AG04450 (cell line): ENCODE results near the gene ST6GAL1. TPM values are rescaled to one million over a fixed set of nuclear protein-coding genes. Genes with fewer than 3 reads are reported as not detected.

Experiments used
- CTCF ChIA-PET: fragments of 300-600, 350-600 bp; formaldehyde crosslinking; extraction: SDS; loops from one replicate; lab custom pipeline; 2022; ENCODE audit warnings: antibody characterized with exemption, inconsistent platforms; lab: Charles Lee
- POLR2A ChIA-PET: fragments of 350-600 bp; formaldehyde crosslinking; extraction: SDS; loops from one replicate; lab custom pipeline; 2021; ENCODE audit warnings: antibody characterized with exemption, inconsistent platforms; lab: Yijun Ruan, JAX
- DNase-seq: peaks from one replicate; pipeline ENCODE4 v3.0.0-alpha.2; 2011; ENCODE audit warnings: low read depth, low spot score
- H3K27ac ChIP-seq: one replicate; pipeline ENCODE4 v1.5.1; 2012; ENCODE audit warnings: low read depth, low read length, control low read depth
- H3K27me3 ChIP-seq: one replicate; pipeline ENCODE4 v1.6.0; 2012; ENCODE audit warnings: low read length; ENCODE audit not compliant: control insufficient read depth, insufficient read depth
- H3K4me3 ChIP-seq: 2 replicates; pipeline ENCODE4 v1.5.1; 2011; ENCODE audit warnings: mild to moderate bottlenecking, low read depth, low read length, control low read depth
- H3K9me3 ChIP-seq: 2 replicates; pipeline ENCODE4 v1.5.1; 2012; ENCODE audit warnings: low read length; ENCODE audit not compliant: control insufficient read depth, insufficient read depth
- polyA plus RNA-seq: library from polyadenylated mRNA; depleted of rRNA; stranded (reverse); fragments of >200 nt; gene quantifications from 2 replicates; pipeline ENCODE4 v1.2.3, GENCODE V29; 2011
- TF ChIP-seq, protein P1 (sequence below): IDR thresholded peaks from 2 replicates; pipeline ENCODE4 v1.5.1; 2011; ENCODE audit warnings: low read depth, low read length, control low read depth, inconsistent platforms

Gene ST6GAL1
- polyA plus RNA-seq, 1 experiment = 11.8 TPM

DNA sequence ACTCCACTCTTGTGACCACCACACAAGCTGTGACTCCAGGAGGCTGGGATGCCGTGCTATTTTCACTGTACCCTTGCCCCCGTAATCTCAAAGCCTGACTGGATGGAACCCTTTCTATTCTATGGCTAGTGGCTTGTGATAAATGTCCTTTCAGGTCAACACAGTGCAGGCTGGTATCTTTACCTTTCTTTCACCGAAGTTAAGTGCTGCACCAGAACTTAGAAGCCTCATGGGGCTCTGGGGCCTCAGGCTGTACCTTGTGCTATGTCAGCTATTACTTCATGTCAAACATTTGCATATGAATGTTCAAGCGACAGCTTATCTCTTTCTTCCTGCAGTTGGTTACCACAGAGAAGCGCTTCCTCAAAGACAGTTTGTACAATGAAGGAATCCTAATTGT lies 142.2 kb downstream of the ST6GAL1 start:
- CTCF ChIA-PET = interaction anchor here (1.4 kb wide), 1 partner anchor 67 kb away, joined by 3 read pairs; the partner anchor contains the start of gene RPL39L
- TF ChIP-seq, protein P1, sequence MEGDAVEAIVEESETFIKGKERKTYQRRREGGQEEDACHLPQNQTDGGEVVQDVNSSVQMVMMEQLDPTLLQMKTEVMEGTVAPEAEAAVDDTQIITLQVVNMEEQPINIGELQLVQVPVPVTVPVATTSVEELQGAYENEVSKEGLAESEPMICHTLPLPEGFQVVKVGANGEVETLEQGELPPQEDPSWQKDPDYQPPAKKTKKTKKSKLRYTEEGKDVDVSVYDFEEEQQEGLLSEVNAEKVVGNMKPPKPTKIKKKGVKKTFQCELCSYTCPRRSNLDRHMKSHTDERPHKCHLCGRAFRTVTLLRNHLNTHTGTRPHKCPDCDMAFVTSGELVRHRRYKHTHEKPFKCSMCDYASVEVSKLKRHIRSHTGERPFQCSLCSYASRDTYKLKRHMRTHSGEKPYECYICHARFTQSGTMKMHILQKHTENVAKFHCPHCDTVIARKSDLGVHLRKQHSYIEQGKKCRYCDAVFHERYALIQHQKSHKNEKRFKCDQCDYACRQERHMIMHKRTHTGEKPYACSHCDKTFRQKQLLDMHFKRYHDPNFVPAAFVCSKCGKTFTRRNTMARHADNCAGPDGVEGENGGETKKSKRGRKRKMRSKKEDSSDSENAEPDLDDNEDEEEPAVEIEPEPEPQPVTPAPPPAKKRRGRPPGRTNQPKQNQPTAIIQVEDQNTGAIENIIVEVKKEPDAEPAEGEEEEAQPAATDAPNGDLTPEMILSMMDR = no peak

DNA sequence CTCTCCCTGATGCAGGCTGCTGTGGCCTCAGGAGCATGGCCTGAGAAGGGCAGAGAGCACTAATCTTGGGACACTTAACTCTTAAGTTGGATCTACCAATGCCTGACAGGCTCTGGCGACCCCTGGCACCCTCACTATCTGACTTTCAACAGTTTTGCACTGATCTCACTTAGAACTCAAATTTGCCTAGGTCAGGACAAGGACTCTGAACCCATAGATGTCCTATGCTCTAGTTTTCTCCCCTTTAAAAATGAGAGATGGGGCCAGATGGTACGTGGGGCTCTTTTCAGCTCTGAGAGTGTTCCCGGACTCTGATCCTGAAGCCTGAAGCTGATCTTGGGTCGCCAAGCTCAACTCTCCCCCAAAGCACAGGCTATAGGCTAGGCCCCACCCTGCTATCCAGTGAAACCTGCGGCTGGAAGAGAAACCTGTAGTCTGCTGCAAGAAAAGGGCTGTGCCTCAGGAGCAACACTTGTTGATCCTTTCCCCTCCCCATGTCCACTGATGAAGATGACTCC lies 143.3 kb downstream of the ST6GAL1 start:
- ChIA-PET POLR2A (no interaction called here), CTCF (no interaction called here)
- Histone ChIP-seq H3K27me3 (no peaks in the 10 kb centered on the region), H3K4me3 (no peak overlapping the region), H3K27ac (no peak overlapping the region), H3K9me3 (no peaks in the 10 kb centered on the region; the same call in 1 of the 2 replicates)
- TF ChIP-seq, protein P1 = no peak
- DNase-seq = no peak

More for the DNA sequence above, 142.2 kb downstream of the ST6GAL1 start:
- Histone ChIP-seq H3K9me3 (no peaks in the 10 kb centered on the region; the same call in 1 of the 2 replicates), H3K27ac (no peak overlapping the region), H3K4me3 (no peak overlapping the region), H3K27me3 (no peaks in the 10 kb centered on the region)
- POLR2A ChIA-PET = no interaction called here
- DNase-seq = no peak

DNA sequence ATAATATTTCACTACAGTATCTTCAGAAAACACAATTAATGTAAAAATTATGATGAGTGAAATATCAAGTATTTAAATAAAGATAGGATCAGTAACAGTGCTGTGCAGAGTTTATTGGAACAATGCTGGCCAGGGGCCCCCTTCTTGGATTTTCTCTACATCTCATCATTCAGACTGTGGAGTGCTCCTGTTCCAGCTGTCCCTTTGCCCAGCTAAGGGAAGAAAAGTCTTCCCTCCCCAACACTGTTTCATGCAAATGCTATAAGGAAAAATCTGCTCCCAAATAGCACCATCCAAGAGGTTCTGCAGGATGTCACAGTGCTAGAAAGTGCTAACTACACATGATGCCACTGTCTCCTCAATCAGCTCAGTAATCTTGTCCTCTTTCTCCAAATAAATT lies 144.5 kb downstream of the ST6GAL1 start:
- no peak for DNase-seq
- TF ChIP-seq, protein P1 = no peak
- H3K4me3 ChIP-seq = no peak overlapping the region
- no peaks in the 10 kb centered on the region; the same call in 1 of the 2 replicates for H3K9me3 ChIP-seq
- no peak overlapping the region for H3K27ac ChIP-seq
- no peaks in the 10 kb centered on the region for H3K27me3 ChIP-seq
- POLR2A ChIA-PET = no interaction called here
- CTCF ChIA-PET = interaction anchor here (0.5 to 0.6 kb wide), 2 partner anchors 37 to 618 kb away, joined by 3 to 5 read pairs; no protein-coding TSS in a partner anchor

DNA sequence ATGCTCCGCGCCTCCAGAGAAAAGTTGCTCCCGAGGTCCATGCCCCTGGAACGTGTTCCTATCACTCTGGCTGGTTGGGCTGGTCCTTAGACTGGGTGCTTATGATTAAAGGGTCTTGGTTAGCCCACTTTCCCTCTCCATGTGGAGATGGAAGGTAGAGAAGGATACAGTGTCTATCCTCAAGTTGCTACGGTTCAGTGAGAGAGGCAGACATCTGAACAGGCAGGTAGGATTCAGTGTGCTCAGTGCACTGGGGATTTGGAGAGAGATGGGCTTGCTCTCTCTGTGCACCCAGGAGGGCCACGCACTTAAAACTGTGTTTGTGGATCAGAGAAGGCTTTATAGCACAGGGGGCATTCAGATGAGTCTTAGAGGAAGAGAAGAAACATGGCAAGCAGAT lies 146.0 kb downstream of the ST6GAL1 start:
- DNase-seq = no peak
- no peaks in the 10 kb centered on the region; the same call in 1 of the 2 replicates for H3K9me3 ChIP-seq
- ChIA-PET POLR2A (no interaction called here), CTCF (no interaction called here)
- TF ChIP-seq, protein P1 = no peak
- no peak overlapping the region for H3K27ac ChIP-seq
- H3K4me3 ChIP-seq = no peak overlapping the region
- H3K27me3 ChIP-seq = no peaks in the 10 kb centered on the region

DNA sequence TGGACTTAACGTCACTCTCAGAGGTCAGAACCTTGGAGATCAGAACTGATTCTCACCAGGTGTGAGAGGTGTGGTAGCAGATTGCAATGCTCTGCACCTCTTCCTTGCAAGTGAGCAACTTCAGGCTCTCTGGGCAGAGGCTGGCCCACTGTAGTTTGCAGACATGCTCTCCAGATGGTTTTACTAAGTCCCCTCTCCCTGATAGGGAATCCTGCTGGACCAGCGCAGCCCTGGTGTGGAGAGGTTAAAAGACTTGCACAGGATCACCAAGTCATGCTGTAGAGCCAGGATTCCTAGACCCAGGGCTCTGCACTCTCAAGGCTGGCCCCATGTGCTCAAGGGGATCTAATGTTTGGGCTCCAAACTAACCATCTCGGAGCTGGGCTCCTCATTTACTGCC lies 146.8 kb downstream of the ST6GAL1 start:
- no peak for DNase-seq
- ChIA-PET POLR2A (no interaction called here), CTCF (no interaction called here)
- H3K27me3 ChIP-seq = no peaks in the 10 kb centered on the region
- no peak overlapping the region for H3K4me3 ChIP-seq
- H3K9me3 ChIP-seq = no peaks in the 10 kb centered on the region
- TF ChIP-seq, protein P1 = no peak
- H3K27ac ChIP-seq = no peak overlapping the region
